ENCODE measurements around the gene AARSD1.
"Not testable (repeated sequence)": the region's sequence is repeated elsewhere in the genome, so short reads cannot be mapped to it uniquely, and the experiment has no call there.

Gene AARSD1

GRCh38 chr17:42920106-42920900 lies 44.0 kb downstream of the AARSD1 start:
- ATAC-seq: no peak

GRCh38 chr17:42919522-42920077 lies 44.7 kb downstream of the AARSD1 start:
- not testable (repeated sequence) for ATAC-seq

GRCh38 chr17:42918902-42919521 lies 45.2 kb downstream of the AARSD1 start:
- no peak for ATAC-seq

GRCh38 chr17:42917236-42917603 lies 47.0 kb downstream of the AARSD1 start:
- ATAC-seq: no peak

GRCh38 chr17:42916388-42917235 lies 47.6 kb downstream of the AARSD1 start:
- not testable (repeated sequence) for ATAC-seq

- not testable (repeated sequence) for ATAC-seq
Observed at GRCh38 chr17:42915288-42915687, 49.0 kb downstream of the AARSD1 start.

- ATAC-seq: no peak
Observed at GRCh38 chr17:42913981-42914617, 50.2 kb downstream of the AARSD1 start.

GRCh38 chr17:42913522-42913921 lies 50.7 kb downstream of the AARSD1 start:
- ATAC-seq: no peak

GRCh38 chr17:42908872-42909700 lies 55.2 kb downstream of the AARSD1 start:
- no peak for ATAC-seq

GRCh38 chr17:42906772-42907446 lies 57.3 kb downstream of the AARSD1 start:
- ATAC-seq: no peak

GRCh38 chr17:42904110-42904469 lies 60.2 kb downstream of the AARSD1 start:
- ATAC-seq: no peak

GRCh38 chr17:42901535-42902229 lies 62.6 kb downstream of the AARSD1 start:
- no peak for ATAC-seq
